Colonic mucosa (tissue), 4 donors: ENCODE measurements around the gene APOL6. TPM values are rescaled to one million over a fixed set of nuclear protein-coding genes. Genes with fewer than 3 reads are reported as not detected.

ENCODE experiments used
- DNase-seq: peaks from one replicate; pipeline ENCODE4 v3.0.0-alpha.2; 2020
- H3K27ac ChIP-seq: fragments of 200-600 bp; one replicate; pipeline ENCODE4 v1.8.0; 2021
- H3K27me3 ChIP-seq: fragments of 200-600 bp; one replicate; pipeline ENCODE4 v1.8.0; 2021
- H3K36me3 ChIP-seq: fragments of 200-600 bp; one replicate; pipeline ENCODE4 v1.8.0; 2021
- H3K4me1 ChIP-seq: fragments of 200-600 bp; one replicate; pipeline ENCODE4 v1.8.0; 2021; ENCODE audit warnings: mild to moderate bottlenecking
- H3K4me3 ChIP-seq: fragments of 200-600 bp; one replicate; pipeline ENCODE4 v1.8.0; 2021
- H3K9ac ChIP-seq, 2 donors: one replicate each; pipeline ENCODE4 v1.7.0; 2013; ENCODE audit warnings: control low read depth in 2 of 2, low read depth in 2 of 2, low read length in 2 of 2
- H3K9me3 ChIP-seq: fragments of 200-600 bp; one replicate; pipeline ENCODE4 v1.8.0; 2021
- CTCF ChIP-seq: fragments of 200-600 bp; IDR thresholded peaks from one replicate; pipeline ENCODE4 v1.8.0; 2022; ENCODE audit warnings: antibody characterized with exemption, mild to moderate bottlenecking
- intact Hi-C: fragments of 100-400 bp; cut with DNase I; formaldehyde crosslinking; loops from one replicate; pipeline ENCODE4 v1.14.1; 2022
- total RNA-seq, 2 donors: library from RNA; stranded (reverse); fragmentation: NEBNext Ultra II Directional in 1 of 2; extraction: Animal tissue kit (Norgen Biotek cat#: 25700) in 1 of 2; gene quantifications; one replicate each; pipeline ENCODE4 v1.2.1, GENCODE V29; 2021
- donor health status: healthy.
- donor health status: DM: no; HTN: no; CAD: no.
- donor health status: DM: no; HTN: no; CAD: no.

Gene APOL6
- total RNA-seq, 2 donors from 2014 or later: 31.4 to 40.3 TPM

DNA sequence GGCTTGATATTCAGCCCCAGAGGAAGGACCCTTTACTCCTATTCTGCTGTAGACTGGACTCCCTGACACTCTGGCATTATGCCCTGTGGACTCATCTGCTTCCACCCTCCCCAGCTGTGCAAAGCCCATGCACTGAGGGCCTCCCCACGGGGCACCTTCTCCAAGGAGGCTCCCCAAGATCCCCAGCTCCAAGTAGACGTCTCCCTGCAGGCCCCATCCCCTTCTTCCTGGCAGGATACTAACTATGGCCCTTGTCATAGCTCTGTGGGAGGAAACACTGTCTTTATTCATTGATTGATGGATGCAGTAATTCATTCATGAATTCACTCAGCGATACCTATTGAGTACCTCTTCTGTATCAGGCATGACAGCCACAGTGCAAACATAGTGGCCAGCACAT, 15.3 kb upstream of the APOL6 start:
- intact Hi-C loops: loop anchor here (10.0 kb wide), 1 partner anchor 202 kb away; no protein-coding TSS in a partner anchor
- Histone ChIP-seq H3K9ac (no peak overlapping the region), H3K27ac (no peak overlapping the region), H3K27me3 (no peaks in the 10 kb centered on the region), H3K36me3 (no peaks in the 10 kb centered on the region), H3K4me1 (no peaks in the 10 kb centered on the region), H3K9me3 (no peaks in the 10 kb centered on the region), H3K4me3 (no peak overlapping the region)
- no peak for DNase-seq
- TF ChIP-seq CTCF: no peak

DNA sequence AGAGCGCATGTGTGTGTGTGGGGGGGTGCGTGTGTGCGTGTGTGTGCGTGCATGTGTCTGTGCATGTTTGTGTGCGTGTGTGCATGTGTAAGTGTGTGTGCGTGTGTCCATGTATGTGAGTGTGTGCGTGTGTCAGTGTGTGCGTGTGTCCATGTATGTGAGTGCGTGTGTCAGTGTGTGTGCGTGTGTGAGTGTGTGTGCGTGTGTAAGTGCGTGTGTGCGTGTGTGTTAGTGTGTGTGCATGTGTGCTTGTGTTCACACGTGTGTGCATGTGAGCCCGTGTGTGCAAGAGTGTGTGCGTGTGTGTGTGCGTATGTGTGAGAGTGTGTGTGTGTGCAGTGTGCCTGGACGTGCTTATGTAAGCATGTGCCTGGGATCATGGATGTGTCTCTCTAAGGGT, 14.7 kb upstream of the APOL6 start:
- intact Hi-C loops: loop anchor here (10.0 kb wide), 1 partner anchor 201 kb away; no protein-coding TSS in a partner anchor
- no peak for DNase-seq
- H3K4me1 ChIP-seq: no peaks in the 10 kb centered on the region
- no peak overlapping the region for H3K9ac ChIP-seq
- H3K36me3 ChIP-seq: no peaks in the 10 kb centered on the region
- H3K27me3 ChIP-seq: no peaks in the 10 kb centered on the region
- H3K4me3 ChIP-seq: no peak overlapping the region
- H3K9me3 ChIP-seq: no peaks in the 10 kb centered on the region
- TF ChIP-seq CTCF: no peak
- H3K27ac ChIP-seq: no peak overlapping the region

DNA sequence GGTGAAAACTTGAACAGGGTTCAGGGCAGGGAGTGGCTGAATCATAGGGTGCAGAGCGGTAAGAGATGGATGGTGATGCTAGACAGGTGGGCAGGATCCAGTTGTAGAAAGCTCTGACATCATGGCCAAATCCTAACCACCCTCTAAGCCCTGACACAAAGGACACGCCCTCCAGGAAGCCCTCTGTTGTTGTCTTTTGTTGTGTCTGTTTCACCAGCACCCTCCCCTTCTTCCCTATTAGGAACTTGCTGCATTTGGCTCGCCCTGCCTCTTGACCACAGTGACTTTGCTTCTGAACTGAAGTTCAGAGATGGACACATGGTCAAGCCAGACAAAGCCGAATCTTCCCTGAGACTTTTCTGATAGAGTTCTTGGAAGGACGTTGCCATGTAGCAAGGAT, 14.2 kb upstream of the APOL6 start:
- Histone ChIP-seq H3K9ac (no peak overlapping the region), H3K27me3 (no peaks in the 10 kb centered on the region), H3K4me1 (no peaks in the 10 kb centered on the region), H3K27ac (no peak overlapping the region), H3K9me3 (no peaks in the 10 kb centered on the region), H3K4me3 (no peak overlapping the region), H3K36me3 (no peaks in the 10 kb centered on the region)
- intact Hi-C loops: loop anchor here (10.0 kb wide), 1 partner anchor 201 kb away; no protein-coding TSS in a partner anchor
- TF ChIP-seq CTCF: no peak
- DNase-seq: no peak

GRCh38 chr22:35634943-35635540, 13.2 kb upstream of the APOL6 start:
- Histone ChIP-seq H3K36me3 (no peaks in the 10 kb centered on the region), H3K4me3 (no peak overlapping the region), H3K27ac (no peak overlapping the region), H3K9me3 (no peaks in the 10 kb centered on the region), H3K27me3 (no peaks in the 10 kb centered on the region), H3K4me1 (no peaks in the 10 kb centered on the region), H3K9ac (no peak overlapping the region)
- no peak for TF ChIP-seq CTCF
- intact Hi-C loops: loop anchor here (10.0 kb wide), 1 partner anchor 200 kb away; no protein-coding TSS in a partner anchor
- no peak for DNase-seq

- H3K9me3 ChIP-seq: no peaks in the 10 kb centered on the region
- no peaks in the 10 kb centered on the region for H3K36me3 ChIP-seq
- no peak overlapping the region for H3K4me3 ChIP-seq
- peak overlapping the region; percentile 66 for H3K27ac ChIP-seq
- intact Hi-C loops: loop anchor here (10.0 kb wide), 1 partner anchor 198 kb away; no protein-coding TSS in a partner anchor
- no peaks in the 10 kb centered on the region for H3K27me3 ChIP-seq
- no peak for DNase-seq
- no peaks in the 10 kb centered on the region for H3K4me1 ChIP-seq
- H3K9ac ChIP-seq: no peak overlapping the region
- no peak for TF ChIP-seq CTCF
Observed at GRCh38 chr22:35637254-35637653, 11.0 kb upstream of the APOL6 start.
